GM13976 (cell line): ENCODE data around the gene HS3ST6.
A peak's percentile ranks its signal among the peaks of the same experiment; 100 is the strongest.
"Not testable (repeated sequence)": the region's sequence is repeated elsewhere in the genome, so short reads cannot be mapped to it uniquely, and the experiment has no call there.

ENCODE experiments used
- DNase-seq: peaks from one replicate; pipeline ENCODE4 v3.0.0; 2012; ENCODE audit warnings: low spot score
- in situ Hi-C: fragments of 300-500 bp; cut with MboI; formaldehyde crosslinking; loops from one replicate; pipeline ENCODE4 v1.12.0; 2022; ENCODE audit warnings: low sequenced_read_pairs, mixed read lengths, inconsistent platforms; ENCODE audit not compliant: unreplicated experiment
- TF ChIP-seq, protein P1 (sequence below): IDR thresholded peaks from 2 replicates; pipeline ENCODE4 v1.5.1; 2012; ENCODE audit warnings: borderline replicate concordance, mild to moderate bottlenecking; ENCODE audit not compliant: insufficient read depth; ENCODE audit errors: extremely low read depth, missing control alignments, control extremely low read depth

Gene HS3ST6

GRCh38 chr16:1918351-1919326, at the start of gene HS3ST6:
Gene HS3ST6 (minus strand): TSS chr16:1918415. CDS start chr16:1918323, 92 bp downstream.
- in situ Hi-C loops: no loop called here

DNA sequence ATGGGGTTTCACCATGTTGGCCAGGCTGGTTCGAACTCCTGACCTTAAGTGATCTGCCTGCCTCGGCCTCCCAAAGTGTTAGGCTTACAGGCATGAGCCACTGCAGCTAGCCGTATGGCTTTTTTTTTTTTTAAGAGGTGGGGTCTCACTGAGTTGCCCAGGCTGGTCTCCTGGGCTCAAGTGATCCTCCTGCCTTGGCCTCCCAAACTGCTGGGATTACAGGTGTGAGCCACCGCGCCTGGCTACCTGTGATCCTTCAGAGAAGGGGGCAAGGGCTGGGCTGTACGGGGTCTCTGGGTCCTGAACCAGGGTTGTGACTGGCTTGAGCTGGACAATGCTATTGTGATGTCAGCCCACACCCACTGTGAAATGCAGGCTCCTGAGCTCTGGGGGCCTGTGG, 48.2 kb upstream of the HS3ST6 start, which contains the start of gene RNF151:
Gene RNF151, plus strand, starts transcription at position 397 of the 400 bp plus-strand sequence. CDS start 26 bp downstream, outside the sequence.
- DNase-seq: no peak
- TF ChIP-seq, protein P1, sequence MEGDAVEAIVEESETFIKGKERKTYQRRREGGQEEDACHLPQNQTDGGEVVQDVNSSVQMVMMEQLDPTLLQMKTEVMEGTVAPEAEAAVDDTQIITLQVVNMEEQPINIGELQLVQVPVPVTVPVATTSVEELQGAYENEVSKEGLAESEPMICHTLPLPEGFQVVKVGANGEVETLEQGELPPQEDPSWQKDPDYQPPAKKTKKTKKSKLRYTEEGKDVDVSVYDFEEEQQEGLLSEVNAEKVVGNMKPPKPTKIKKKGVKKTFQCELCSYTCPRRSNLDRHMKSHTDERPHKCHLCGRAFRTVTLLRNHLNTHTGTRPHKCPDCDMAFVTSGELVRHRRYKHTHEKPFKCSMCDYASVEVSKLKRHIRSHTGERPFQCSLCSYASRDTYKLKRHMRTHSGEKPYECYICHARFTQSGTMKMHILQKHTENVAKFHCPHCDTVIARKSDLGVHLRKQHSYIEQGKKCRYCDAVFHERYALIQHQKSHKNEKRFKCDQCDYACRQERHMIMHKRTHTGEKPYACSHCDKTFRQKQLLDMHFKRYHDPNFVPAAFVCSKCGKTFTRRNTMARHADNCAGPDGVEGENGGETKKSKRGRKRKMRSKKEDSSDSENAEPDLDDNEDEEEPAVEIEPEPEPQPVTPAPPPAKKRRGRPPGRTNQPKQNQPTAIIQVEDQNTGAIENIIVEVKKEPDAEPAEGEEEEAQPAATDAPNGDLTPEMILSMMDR: no peak
- in situ Hi-C loops: no loop called here

More at GRCh38 chr16:1918351-1919326, at the start of gene HS3ST6:
- DNase-seq: no peak
- TF ChIP-seq, protein P1: no peak

DNA sequence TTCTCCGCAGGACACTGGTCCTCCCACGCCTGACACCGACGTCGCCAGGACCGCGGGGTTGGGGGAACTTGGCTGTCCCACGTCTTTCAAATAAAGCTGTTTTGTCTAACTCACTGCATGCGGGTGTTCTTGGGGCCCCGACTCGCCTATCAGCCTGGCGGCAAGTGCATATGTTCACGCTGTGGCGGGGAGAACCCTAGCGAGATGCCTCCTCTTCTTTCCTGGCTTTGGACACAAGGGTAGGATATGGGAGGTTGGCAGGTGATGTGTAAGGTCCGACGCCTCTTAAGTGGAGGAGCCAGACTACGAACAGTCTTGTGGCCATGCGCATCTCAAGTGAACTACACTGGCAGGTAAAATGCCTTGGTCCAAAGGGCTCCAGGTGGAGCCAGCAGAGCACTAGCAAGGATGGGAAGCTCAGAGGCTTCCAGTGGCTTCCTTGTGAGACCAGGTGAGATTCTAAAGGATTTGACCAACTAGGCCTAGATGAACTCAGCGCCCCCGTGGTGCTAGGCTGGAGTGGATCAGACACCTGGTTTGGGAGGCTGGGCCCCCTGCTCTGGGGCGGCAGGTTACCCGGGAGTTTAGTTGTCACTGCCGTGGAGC, 47.3 kb upstream of the HS3ST6 start:
- in situ Hi-C loops: no loop called here
- TF ChIP-seq, protein P1: no peak

GRCh38 chr16:1964506-1965395, 46.5 kb upstream of the HS3ST6 start, which contains the start of gene RPS2:
Gene RPS2 (minus strand): TSS chr16:1964826. CDS start chr16:1964625, 201 bp downstream.
- in situ Hi-C loops: no loop called here
- TF ChIP-seq, protein P1: no peak
- peak; percentile 100 for DNase-seq

More for the DNA sequence above, 47.3 kb upstream of the HS3ST6 start:
- DNase-seq: no peak

DNA sequence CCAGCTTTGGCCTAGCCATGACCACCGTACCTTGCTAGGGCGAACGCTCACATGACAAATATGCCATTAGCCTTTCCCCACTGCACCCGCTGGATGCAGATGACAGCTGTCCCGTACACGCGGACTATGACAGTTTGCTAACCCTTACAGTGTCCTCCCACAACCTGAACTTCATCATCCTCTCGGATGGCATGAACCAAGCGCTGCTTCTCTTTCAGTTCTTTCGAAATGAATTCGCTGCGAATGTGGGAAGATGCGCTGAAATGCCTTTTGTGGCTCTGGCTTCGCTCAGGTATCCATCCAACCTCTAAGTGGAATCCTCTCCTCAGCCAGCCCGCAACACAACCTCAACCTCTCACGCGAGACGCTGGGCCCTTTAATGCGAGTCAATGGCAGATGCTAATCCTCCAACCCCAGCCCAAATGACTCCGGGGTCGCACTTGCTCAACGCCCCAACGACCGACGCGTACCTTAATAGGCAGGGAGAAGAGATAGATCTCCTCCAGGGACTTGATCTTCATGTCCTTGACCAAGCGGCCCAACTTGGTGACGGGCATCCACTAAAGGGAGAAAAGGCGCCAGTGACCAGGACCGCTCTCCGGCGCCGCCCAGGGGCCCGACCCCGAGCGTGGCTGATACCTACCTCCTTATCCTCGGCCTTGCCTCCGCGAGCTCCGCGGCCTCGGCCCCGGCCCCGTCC, 45.7 kb upstream of the HS3ST6 start:
- in situ Hi-C loops: no loop called here
- no peak for DNase-seq
- TF ChIP-seq, protein P1: peak; percentile 25

- DNase-seq, in situ Hi-C loops: not testable (repeated sequence)
Observed at GRCh38 chr16:1962161-1963153, 44.2 kb upstream of the HS3ST6 start.
